Stimulated activated CD4-positive, alpha-beta T cell treated with anti-CD3 and anti-CD28 coated beads, Interleukin-12 subunit alpha, Interleukin-12 subunit beta, amount 100 ng/mL, for 4 hours (primary cell): ENCODE data around the gene VAT1L.

ENCODE experiments used
- DNase-seq: peaks from one replicate; pipeline ENCODE4 v3.0.0-alpha.2; 2020

Gene VAT1L

DNA sequence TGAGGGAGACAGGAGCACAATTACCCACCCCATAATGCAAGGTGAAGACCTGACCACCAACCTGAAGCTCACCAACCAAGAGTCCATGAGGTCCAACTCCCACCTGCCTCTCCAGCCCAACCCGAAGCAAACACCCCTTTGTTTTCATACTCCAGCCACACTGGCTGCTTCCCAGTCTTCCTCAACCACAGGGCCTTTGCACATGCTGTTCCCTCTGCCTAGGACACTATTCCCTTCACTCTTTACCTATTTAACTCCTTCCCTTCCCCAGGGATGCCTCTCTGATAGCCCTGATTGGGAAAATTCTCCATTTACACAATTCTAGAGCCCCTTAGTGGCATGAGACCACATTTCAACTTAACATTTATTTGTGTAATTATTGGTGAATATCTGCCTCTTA, 86.0 kb downstream of the VAT1L start:
- DNase-seq = no peak

DNA sequence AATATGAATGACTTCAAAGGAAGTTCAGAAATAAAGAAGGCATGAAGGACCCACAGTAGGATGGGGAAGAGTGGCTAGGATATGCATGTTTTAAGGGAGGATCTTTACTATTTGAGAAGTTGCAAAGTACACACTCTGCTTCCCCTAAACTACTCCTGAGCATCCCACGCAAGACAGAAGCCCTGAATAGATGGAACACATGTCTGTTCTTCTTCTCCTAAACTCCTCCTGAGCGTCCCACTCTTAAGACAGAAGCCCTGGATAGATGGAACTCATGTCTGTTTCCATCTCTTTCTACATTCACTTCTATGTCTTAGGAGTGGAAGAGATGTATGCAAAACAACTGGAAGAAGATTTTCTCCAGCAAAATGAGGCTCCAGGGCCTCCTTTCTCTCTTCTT, 88.4 kb downstream of the VAT1L start:
- no peak for DNase-seq

DNA sequence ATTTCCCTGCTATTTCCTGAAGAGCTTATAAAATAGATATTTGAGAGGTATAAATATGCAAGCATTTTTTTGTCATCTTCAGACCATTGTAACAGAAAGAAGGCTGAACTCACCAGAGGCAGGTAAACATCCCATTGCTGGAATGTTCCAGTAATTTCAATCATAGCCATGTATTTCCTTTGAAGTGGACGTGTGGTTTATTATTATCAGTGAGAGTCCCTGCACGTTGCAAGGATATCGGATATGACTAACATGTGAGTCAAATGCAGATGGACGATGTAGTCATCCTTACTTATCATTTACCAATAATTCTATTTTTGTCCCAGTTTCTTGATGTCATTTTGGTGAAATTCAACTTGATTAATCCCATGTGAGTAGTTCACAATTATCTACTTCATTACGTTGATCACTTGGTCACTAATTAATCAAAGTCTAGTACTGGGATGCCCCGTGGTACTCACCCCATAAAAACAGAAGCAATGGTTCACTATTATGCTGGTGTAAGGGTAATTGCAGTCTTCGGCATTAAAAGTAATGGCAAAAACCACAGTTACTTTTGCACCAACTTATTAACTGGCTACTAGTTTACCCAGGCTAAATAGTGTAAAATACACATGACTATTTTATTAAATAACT, 89.5 kb downstream of the VAT1L start:
- DNase-seq = no peak

DNA sequence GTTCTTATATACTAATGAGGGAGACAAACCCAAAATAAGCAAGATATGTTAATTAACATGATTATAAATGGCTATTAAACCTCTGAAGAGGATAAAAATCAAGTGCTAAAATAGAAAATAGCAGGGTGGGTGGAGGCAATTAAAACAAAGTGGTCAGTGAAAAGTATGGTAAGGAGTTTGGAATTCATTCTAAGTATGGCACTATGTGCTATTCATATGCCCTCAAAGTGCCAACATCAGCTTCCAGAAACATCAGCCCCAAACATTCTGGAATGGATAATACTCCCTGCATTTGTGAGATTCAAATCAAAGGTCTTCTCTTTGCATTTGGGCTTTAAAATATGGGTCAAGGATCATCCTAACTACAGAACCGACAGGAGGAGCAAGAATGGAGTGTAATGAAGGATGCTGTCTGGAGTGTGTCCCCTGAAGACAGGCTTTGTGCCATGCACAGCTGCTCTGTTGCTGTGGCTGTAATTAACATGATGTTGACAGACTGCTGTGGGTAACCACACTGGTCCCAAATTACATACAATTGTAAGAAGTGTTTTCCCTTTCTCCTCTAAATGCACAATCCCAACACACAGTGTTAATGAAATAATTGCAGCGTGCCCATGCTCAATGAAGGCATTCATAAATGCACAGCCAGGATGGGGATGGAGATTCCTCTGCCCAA, 93.1 kb downstream of the VAT1L start:
- no peak for DNase-seq

GRCh38 chr16:77882358-77882757, 94.0 kb downstream of the VAT1L start:
- no peak for DNase-seq

DNA sequence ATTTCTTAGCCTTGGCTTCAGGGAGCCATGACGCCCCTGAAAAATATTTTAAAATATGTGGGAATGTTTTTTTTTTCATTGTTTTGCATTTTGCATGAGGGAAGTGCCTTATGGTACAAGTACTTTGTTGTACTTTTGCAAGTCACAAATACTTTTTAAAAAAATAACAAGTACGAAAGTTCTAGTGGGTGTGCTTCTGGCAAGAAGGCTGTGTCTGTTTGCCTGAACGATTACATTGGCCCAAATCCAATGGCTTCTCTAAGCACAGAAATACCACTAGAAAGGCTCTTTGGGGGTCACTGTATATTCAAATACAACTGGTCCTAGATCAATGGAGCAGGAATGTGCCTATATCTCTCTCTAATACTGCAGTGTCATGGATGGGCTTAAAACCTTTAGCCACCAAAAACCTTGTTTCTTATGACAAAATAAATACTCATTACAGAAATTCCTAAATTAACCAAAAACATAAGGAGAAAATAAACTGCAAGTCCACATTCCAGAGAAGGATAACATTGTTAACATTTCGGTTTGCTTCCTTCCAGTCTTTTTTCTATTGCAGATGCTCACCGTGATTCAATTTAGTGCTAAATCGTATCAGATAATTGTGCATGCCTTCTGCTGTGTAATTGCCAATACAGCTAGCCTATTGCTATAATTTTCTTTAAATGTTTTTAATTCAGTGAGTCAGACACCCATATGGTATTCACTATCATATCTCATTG, 97.4 kb downstream of the VAT1L start:
- no peak for DNase-seq

DNA sequence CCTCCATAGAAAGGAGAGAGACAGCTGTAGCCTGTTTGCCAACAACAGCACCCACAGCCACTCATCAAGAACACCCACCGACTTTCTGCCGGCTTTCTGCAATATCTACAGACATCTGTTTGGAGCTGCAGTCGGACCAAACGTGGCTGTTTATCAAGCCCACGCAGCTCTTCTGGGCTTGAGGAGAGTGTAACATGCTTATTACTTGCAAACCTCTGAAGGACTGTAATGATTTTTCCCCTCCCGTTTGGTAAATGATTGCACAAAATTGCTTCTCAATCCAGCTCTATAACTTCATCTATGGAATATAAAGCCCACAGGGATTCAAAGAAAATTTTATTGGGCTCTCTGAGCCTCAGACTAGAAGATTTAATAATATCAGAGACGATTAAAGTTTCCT, 100.5 kb downstream of the VAT1L start:
- DNase-seq = no peak

- DNase-seq = no peak
Observed at GRCh38 chr16:77890075-77890474, 101.7 kb downstream of the VAT1L start.

DNA sequence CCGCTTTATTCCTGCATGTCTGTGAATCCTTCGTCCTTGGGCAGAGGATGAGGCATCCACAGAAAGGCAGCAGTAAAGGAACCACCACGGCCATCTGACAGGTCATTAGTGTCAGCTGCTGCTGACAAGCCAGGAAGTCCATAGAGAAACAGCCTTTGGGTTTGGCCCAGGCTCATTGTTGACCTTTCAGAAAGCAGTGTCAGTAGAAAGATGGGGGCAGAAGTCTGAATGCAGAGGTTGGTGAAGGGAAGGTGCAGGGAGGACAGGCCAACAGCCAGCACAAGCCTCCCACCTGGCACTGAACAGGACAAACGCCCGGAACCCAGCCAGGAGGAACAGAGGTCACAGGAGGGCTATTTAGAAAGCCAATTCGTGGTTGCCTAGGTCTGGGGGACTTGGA, 105.8 kb downstream of the VAT1L start:
- DNase-seq = no peak

- no peak for DNase-seq
Observed at GRCh38 chr16:77895962-77896361, 107.6 kb downstream of the VAT1L start.

GRCh38 chr16:77896415-77897128, 108.2 kb downstream of the VAT1L start:
- no peak for DNase-seq

DNA sequence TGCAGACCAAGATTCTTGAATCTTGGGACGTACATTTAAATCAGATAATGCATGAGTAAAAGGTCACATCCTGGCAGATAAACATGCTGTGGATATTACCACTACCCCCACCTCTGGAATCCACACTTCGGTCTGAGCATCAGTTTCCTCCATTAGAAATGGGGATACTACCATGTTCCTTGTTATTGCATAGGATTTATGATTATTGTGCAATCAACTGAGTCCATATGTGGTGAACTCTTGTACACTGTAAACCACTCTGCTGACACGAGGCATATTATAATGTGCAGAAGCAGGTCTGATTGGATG, 108.7 kb downstream of the VAT1L start:
- DNase-seq = no peak

GRCh38 chr16:77897831-77898605, 109.7 kb downstream of the VAT1L start:
- no peak for DNase-seq

DNA sequence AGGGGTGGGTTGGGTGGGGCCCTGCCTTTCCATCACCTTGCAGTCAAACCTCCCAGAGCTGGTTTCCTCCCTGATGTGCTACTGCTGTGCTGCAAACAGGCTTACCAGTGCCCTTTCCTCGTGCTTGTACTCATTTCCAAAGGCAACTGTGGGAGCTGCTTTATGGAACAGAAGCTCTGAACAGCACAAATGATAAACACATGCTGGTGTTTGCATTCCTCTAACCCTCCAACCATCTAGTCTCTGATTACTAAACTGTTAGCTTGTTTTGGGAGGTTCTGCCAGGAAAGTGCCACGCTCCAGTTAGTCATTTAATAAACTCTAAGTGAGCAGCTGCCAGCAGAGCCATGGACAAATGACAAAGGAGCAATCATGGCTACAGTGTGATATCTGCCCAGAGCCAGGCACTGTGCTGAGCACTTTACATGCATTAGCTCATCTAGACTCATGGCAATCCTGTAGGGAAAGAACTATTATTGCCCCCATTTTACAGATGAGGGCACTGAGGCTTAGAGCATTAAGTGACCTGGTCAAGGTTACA, 110.4 kb downstream of the VAT1L start:
- no peak for DNase-seq

GRCh38 chr16:77899416-77899815, 111.1 kb downstream of the VAT1L start:
- no peak for DNase-seq

- no peak for DNase-seq
Observed at GRCh38 chr16:77905374-77905920, 117.1 kb downstream of the VAT1L start.

DNA sequence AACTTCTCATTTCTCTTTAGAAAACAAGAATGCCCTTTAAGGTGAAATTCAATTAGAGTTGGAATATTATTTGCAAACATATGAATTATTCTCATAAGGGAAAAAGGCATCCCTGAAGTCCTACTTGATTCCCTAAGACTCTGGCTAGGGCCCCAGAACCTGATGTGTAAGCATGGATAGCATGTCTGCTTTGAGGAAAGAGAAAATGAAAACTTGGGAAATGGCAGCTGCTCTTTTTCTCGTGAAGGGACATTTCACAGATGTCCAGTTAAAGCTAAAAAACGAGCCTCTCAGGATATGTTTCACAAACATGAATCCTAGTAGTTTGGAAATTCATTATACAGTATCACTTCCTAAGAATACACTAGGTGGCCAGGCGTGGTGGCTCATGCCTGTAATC, 121.7 kb downstream of the VAT1L start:
- DNase-seq = no peak

DNA sequence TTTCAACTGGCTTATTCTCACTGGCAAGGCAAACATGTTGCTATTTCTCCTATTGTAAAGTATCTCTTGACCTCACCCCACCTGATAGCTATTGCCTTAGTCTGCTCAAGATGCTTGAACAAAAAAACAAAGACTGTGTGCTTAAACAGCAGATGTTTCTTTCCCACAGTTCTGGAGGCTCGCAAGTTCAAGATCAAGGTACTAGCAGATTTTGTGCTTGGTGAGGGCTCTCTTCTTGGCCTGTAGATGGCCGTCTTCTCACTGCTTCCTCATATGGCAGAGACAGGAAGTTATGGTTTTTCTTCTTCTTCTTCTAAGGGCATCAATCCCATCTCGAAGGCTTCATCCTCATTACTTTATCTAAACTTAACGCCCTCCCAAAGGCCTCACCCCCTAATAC, 124.3 kb downstream of the VAT1L start:
- no peak for DNase-seq

DNA sequence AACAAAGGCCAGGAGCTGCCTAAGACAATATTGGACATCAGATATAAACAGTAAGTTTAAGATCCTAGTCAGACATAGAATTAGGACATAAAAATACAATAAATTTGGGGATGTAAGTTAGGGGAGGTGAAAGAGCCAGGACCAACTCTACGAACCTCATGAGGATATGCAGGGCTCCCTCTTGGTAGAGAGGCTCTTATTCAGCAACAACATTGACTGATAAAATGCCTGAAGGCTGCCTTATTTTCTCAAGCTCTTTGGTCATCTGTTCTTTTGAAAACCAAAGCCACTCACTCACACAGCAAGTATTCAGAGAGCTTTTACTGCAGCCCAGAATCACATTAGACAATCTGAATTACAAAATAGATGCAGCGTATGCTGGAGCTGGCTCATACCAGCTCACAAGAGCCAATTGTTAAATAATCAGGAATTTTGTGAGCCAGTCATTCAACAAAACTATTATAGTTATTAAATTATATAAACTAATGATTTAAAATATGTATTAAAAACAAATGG, 125.4 kb downstream of the VAT1L start:
- no peak for DNase-seq

DNA sequence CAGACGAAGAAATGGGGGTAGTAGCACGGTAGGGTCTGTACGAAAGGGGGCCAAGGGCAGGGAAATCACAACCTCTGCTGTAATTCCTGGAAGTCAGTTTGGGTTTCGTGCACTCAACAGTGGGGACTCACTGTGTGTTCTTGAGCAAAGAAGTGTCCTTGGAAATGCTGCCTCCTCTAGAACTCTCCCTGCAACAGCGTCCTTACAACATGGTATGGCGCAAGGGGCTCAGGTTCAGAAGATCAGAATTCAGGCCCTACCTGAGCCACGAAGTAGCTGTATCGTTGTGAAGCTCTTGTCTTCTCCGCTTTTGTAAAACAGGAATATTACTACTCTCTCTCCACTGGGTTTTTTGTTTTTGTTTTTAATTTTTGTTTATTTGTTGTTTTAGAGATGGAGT, 127.7 kb downstream of the VAT1L start:
- DNase-seq = no peak

- no peak for DNase-seq
Observed at GRCh38 chr16:77917971-77918370, 129.6 kb downstream of the VAT1L start.
